Measurements from ENCODE around the gene ADGRV1.
"Not testable (repeated sequence)": the region's sequence is repeated elsewhere in the genome, so short reads cannot be mapped to it uniquely, and the experiment has no call there.

The ADGRV1 gene

DNA sequence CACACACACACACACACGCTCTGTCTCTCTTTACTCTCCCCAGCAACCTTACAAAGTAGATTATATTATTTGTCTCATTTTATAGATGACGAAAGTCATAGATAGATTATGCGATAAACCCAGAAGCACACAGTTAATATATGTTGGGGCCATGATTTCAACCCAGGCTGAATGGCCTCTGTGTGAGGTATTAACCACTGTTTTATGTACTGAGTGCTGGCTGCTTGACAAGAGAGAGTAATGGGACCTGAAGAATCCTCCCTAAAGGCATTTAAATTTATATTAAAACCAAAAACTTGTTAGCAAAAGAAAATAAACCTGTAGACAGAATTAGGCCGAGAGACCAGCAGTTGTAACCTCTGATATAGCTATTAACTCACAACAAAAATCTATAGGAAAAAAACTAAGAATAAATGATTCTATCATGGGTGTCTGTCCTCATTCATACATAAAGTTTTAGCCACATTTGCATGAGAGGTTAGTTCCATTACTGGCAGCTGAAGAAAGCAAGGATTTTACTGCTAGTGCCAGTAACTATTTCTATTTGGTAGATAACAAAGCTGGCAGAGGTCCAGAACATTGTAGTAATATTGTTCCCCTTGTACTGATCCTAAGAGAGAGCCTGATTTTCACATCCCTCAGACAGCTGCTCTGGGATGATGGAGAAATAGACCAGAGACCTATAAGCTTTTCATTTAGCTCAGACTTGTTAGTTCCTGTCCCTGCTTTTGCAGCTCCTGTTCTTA lies 250.9 kb downstream of the ADGRV1 start:
- no peak for DNase-seq (ENCODE audit: low read depth)

DNA sequence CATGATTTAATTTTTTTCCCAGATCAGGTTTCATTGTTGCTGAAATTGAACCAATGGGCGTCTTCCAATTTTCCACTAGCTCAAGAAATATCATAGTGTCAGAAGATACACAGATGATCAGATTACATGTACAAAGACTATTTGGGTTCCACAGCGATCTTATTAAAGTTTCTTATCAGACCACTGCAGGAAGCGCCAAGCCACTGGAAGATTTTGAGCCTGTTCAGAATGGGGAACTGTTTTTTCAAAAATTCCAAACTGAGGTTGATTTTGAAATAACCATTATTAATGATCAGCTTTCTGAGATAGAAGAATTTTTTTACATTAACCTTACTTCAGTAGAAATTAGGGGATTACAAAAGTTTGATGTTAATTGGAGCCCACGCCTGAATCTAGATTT lies 251.6 kb downstream of the ADGRV1 start:
- DNase-seq (ENCODE audit: low read depth), result no peak

DNA sequence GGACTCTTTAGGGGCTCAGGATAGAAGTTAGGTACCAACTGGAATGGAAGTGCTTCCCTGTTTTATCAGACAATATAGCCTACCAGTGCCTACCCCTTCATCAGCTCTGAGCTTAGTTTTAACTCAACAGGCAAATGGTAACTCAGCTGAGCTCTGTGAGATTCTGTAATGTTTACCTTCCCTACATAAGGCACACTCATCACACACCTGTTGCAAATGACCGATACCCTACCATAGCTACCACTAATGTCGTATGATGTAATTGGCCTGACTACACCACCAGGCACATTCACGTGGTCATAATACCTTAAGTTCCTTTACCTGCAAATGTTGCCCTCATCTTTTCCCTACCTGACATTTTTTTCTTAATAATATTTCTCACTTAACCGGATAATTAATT lies 254.8 kb downstream of the ADGRV1 start:
- no peak for DNase-seq (ENCODE audit: low read depth)

DNA sequence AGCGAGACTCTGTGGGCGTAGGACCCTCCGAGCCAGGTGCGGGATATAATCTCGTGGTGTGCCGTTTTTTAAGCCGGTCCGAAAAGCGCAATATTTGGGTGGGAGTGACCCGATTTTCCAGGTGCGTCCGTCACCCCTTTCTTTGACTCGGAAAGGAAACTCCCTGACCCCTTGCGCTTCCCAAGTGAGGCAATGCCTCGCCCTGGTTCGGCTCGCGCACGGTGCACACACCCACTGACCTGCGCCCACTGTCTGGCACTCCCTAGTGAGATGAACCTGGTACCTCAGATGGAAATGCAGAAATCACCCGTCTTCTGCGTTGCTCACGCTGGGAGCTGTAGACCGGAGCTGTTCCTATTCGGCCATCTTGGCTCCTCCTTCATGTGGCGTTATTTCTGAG lies 263.5 kb downstream of the ADGRV1 start:
- DNase-seq (ENCODE audit: low read depth), result not testable (repeated sequence)

DNA sequence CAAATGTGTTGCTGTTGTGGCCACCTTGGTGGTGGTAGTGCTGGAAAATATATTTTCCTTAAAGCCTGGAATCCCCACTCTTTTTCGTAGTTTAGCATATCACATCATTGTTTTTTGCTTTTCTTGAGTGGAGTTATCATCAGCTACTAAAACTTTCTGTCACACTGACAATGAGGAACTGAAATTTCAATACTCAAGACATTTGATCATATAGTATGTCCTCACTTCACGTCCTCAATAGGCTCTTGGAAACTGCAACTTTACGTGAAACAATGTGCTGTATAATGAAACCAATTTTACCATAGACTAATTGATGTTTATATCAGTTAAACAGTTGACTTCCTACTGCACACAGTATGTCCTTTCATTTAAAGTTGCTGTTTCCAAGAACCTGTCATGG lies 265.8 kb downstream of the ADGRV1 start:
- no peak for DNase-seq (ENCODE audit: low read depth)

DNA sequence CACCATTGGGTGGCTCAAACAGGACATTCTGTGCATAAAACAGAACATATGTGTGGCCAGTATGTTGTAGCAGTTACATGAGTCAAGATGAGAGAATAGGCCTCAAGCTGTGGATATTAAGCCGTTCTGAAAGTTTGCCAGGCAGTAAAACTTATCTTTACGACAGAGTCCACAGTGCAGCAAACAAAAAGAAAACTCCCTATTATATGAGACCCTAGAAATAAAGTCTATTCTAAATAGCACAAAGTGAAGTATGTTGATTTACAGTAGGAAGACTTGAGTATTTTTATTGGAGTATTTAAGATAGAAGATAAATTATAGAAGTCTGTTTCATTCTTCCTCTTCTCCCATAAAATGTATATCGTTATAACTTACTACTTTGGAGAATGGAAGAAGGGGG lies 271.5 kb downstream of the ADGRV1 start:
- DNase-seq (ENCODE audit: low read depth), result no peak

DNA sequence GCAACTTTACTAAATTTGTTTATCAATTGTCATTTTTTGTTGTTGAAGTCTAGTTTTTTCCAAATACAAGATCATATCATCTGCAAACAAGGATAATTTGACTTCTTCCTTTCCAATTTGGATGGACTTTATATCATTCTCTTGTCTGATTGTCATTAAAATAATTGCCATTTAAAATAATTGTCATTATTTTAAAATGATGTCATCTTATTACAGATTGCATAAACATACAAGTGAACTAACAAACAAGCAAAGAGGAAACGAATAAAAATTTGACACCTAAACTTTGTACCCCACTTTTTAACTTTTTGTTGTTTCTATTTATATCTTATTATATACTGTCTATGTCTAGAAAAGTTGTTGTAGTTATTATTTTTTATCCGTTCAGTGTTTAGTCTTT lies 275.2 kb downstream of the ADGRV1 start:
- no peak for DNase-seq (ENCODE audit: low read depth)

DNA sequence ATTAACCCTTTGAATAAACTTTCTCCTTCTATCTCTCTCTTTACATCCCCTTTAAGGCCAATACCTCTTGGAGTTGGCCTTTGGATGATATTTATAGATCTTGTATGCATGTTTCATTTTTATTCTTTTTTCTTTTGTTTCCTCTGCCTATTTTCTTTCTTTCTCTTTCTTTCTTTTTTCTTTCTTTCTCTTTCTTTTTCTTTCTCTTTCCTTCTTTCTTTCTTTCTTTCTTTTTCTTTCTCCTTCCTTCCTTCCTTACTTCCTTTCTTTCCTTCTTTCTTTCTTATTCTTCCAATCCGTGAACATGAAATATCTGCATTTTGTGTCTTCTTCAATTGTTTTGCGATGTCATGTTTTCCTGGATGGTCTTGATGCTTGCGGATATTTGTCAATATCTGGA lies 276.1 kb downstream of the ADGRV1 start:
- no peak for DNase-seq (ENCODE audit: low read depth)

DNA sequence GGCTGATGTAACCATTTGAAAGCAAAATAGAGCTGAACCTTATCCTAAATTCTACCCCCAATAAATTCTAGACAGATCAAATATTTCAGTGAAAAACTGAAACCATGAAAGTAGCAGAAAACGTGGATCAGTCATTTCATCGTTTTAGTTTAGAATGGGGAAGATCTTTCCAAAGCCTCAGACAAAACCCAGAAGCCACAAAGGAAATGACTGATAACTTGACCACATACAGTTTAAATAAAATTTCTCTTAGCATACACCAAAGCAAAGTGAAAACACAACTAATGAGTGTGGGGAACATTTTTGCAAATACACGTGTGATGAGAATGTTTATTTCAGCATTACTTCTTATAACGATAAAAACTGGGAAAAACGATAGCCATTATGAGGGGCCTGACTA lies 284.8 kb downstream of the ADGRV1 start:
- DNase-seq (ENCODE audit: low read depth), result no peak

DNA sequence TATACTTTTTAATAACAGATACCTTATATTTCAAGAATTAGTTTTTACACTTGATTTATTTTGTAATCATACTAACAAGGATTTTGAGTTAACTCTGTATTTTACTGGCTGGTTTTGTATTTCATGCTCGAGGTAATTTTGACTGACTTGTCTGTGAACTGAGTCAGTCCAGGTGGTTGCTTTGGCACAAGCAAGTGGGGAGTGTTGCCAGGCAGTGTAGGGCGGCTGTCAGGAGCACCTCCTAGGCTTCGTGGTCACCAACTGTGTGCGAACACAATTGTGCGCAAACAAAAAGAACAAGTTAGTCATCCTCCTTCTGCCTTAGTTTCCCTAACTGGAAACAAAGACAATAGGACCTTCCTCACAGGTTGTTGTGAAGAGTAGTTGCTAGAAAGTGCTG lies 286.3 kb downstream of the ADGRV1 start:
- no peak for DNase-seq (ENCODE audit: low read depth)

DNA sequence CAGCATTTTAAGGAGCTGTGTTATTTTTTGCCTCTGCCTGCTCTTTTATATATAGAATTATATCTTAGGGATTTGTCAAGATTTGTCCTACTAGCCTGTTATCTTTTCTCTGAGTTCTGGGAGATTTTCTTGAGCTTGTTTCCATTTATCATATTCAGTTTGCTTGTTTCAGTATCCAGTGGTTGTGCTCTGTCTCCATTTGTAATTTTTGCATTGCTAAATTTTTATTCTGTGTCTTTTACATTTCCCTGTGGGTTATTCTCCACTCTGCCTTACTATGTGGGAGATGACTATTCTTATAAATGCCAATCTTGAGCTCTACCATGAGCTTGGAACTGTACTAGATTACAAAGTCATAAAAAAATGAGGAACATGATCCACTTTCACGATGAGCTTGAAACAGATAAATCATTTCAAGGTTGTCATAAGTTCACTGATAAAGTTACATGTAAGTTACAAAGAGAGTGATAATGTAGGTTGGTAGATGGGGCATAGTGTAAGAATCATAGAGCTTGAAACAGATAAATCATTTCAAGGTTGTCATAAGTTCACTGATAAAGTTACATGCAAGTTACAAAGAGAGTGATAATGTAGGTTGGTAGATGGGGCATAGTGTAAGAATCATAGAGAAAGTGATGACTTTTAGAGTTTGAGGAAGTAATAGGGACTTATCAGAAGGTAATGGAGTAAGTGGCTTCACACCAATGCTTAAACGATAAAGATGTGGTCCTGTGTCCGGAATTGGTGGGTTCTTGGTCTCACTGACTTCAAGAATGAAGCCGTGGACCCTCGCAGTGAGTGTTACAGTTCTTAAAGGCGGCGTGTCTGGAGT lies 287.3 kb downstream of the ADGRV1 start:
- DNase-seq (ENCODE audit: low read depth), result no peak

DNA sequence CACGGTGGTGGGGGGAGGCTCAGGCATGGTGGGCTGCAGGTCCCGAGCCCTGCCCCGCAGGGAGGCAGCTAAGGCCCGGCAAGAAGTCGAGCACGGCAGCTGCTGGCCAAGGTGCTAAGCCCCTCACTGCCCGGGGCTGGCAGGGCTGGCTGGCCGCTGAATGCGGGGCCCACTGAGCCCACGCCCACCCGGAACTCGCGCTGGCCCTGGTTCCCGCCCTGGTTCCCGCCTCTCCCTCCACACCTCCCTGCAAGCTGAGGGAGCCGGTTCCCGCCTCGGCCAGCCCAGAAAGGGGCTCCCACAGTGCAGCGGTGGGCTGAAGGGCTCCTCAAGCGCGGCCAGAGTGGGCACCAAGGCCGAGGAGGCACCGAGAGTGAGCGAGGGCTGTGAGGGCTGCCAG lies 289.0 kb downstream of the ADGRV1 start:
- not testable (repeated sequence) for DNase-seq (ENCODE audit: low read depth)

DNA sequence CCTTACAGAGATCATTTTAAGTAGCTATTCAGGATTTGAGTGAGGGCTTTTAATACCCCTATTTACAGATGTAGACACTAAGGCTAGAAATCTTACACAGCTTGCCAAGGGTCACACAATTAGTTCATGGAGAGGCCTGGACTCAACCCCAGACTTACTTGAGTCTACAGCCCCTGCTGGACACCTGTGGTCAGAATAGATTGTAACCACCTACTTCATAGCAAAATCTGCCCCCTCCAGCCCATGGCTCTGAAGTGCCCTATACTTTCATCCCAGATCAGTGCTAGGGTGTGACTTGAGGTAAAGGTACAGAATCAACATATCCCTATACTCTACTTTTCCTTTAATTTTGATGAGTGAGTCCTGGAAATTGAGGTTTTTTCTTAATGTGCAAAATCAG lies 291.3 kb downstream of the ADGRV1 start:
- no peak for DNase-seq (ENCODE audit: low read depth)

DNA sequence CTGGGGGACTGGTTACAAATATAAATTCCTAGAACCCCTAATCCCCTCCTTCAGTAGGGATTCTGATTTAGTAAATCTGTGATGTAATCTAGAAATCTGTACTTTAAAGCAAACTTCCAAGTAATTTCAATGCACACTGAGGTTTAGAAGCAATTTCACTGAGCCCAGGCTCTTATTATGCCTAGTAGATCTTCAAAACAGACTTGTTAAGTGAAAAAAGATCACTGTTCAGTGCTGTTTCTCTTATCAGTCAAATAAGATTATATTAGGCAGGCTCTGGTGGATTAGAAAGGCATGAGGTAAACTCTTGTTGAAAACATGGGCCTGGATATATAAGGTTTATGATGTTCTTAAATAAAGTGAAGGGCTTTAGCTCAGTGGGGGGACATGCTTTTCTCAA lies 293.9 kb downstream of the ADGRV1 start:
- no peak for DNase-seq (ENCODE audit: low read depth)

DNA sequence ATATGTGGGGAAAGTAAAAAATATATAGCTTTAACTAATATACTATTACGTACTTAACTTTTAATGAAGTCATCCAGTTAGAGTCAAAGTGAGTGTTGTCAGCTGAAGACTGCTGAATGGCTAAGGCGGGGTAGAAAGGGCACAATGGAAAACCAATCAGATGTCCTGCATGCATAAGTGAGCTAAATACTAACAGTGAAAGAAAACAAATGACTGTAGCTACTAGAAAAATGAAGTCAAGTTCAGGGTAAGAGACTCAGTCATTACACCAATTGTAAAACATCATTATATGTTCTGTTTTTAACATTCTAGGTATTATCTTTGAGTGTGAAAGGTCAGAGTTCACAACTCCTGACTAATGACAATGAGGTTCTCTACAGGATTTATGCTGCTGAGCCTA lies 295.2 kb downstream of the ADGRV1 start:
- no peak for DNase-seq (ENCODE audit: low read depth)

DNA sequence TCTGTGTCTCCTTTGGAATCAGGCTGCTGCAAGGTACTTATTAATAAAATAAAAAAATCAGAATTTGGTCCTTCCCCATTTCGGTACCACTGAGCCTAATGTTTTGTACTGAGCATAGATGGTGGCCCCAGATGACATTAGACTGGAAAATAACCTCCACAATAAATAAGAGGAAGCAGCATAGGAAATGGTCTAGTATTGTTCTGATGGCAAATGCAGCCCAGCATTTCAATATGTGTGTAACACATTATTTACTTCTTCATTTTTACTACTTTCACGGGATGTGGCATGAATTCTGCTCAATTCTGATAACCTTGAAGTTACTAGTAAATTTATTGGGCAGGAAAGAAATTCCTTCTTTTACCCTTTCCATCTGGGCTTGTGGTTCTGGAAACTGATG lies 295.6 kb downstream of the ADGRV1 start:
- no peak for DNase-seq (ENCODE audit: low read depth)

DNA sequence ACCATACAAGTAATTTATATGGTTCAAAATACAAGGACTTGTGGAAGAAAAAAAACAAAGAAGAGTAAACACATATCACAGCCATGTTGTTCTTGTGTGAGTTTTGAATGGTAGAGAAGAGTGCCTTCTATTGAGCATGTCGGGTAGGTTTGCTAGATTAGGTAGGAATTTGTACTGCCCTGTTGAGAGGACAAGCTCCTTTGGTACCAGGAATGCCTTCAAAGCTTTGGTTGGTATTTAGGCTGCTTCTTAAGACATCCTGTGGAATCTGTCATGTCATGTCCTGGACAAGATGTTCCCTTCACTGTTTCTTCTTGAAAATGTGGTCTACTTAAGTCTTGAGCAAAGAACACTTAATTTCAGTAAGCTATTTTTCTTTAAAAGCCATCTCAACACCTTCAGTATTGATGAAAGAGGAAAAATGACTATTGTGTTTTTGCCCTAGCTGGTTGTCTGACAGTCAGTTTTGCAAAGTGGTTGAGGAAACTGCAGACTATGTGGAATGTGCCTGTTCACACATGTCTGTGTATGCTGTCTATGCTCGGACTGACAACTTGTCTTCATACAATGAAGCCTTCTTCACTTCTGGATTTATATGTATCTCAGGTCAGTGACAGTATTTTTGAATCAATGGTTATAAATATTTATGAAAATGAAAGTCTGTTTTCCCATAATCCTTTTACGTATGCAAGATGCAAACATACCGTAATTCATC lies 296.9 kb downstream of the ADGRV1 start:
- DNase-seq (ENCODE audit: low read depth), result no peak

DNA sequence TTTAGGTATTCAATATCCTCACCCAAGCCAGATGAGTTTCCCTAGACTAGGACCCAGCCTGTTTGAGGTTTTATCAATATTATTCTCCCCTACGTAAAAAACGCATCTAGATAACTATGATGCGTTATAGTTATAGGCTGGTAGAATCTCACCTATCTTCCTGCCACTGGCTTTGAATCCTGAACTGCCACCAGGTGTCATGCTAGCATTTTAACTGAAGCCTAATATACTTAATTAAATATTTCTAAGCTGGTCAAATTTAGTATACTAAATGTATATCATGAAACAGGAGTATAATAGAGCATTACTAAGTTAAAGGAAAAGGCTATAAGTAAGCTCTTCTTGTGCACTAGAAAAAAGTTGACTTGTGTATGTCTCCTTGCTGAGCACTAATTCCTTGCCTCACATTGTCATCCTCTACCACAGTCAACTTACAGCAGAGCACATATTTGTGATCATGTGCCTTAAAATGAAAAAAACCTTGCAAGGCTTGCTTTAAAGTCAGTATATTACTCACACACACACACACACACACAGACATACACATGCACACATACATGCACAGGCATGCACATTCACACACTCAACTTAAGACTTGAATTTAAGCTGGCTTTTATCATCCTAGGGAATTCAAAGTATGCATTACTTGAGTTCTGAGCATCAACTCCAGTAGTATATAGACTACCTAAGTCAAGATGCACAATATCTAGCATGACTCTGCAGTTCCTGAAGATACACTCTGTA lies 303.4 kb downstream of the ADGRV1 start:
- no peak for DNase-seq (ENCODE audit: low read depth)

DNA sequence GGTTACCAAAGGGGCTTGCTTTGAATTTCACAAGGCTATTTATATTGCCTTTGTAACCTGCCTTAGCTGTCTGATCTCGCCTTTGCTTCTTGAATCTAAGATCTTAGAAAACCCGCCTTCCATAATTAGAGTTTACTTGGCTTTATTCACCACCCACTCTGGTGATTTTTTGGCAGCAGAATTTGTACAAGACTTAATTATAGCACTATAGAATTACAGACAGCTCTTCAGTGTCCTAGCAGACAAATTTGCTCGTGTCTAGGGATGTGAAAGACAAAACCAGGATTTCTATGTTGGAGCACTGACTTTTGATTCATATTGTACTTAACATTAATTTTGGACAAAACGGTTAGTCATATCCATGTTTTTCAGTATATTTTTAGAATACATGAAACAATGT lies 306.6 kb downstream of the ADGRV1 start:
- DNase-seq (ENCODE audit: low read depth), result no peak

DNA sequence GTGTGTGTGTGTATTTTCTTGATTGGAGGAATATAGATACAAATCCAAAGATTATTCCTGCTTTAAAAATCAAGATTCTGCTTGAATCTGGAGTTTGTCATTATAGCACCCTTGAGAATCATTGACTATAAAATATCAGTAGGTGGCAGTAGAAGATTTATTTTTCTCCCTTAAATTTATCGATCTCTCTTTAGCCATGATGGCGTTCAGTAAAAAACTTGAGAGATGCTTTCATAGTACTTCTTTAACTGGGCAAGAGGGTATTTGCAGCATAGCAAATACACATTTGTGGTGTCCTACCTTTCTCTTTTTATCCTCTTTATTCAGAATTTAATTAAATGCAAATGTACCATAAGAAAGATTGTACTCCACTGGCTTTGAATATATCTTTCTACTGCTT lies 307.7 kb downstream of the ADGRV1 start:
- DNase-seq (ENCODE audit: low read depth), result no peak

DNA sequence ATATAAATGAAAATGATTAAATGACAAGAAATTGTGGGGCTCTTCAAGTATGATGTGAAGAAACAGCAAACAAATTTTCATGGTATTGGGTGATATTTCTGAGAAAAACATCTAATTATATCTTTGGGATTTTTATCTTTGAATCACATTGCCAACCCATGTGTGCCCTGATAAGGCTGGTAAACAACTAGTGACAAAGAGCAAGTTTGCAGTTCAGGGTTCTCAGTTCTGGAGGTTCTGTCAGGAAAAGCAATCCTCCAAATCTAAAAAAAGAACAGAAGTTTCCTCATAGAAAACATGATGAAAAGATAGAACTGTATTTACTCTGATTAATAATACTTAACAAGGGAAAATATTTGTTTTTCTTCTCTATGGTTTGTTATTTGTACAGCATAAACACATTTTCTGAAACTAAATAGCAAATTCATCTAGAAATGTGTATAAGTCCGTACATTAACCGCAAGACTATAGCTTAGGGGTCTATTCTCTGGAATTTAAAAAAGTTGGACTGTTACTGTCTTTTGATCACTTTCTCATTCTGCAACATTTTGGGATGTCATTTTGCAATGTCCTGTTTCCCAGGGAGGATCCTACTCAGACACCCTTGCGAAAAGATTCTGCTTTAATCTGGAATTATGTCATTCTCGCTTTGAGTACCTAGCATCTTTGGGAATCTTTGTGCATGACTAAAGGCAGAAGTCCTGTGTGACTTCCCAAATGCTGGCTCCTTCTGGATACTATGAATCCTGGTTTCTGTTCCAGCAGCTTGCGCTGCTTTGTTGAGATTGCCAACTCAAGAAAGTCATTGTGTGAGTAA lies 308.5 kb downstream of the ADGRV1 start:
- no peak for DNase-seq (ENCODE audit: low read depth)
